Gastroesophageal sphincter (tissue), 4 donors: Measurements from ENCODE around the gene HYAL2. TPM values are rescaled to one million over a fixed set of nuclear protein-coding genes. Genes with fewer than 3 reads are reported as not detected.

Experiments
- ATAC-seq: fragments of 150-250 bp; one replicate; pipeline ENCODE4 v1.9.1; 2016; ENCODE audit warnings: mild to moderate bottlenecking, moderate library complexity
- H3K27ac ChIP-seq, 4 donors: fragments of 200-600 bp; sonication (generic) in 3 of 4; 1 replicate in 3 of 4; 2 replicates in 1 of 4; pipeline ENCODE4 v1.5.1; 2016 to 2019
- H3K27me3 ChIP-seq: fragments of 200-600 bp; sonication (generic); one replicate; pipeline ENCODE4 v1.5.1; 2019
- H3K36me3 ChIP-seq, 2 donors: fragments of 200-600 bp; sonication (generic); one replicate each; pipeline ENCODE4 v1.5.1; 2019; ENCODE audit warnings: control low read depth in 1 of 2
- H3K4me1 ChIP-seq, 3 donors: fragments of 200-600 bp; sonication (generic); 1 replicate in 2 of 3; 2 replicates in 1 of 3; pipeline ENCODE4 v1.5.1; 2016 to 2019; ENCODE audit warnings: control low read depth in 2 of 3
- H3K4me3 ChIP-seq, 2 donors: fragments of 200-600 bp; sonication (generic); one replicate each; pipeline ENCODE4 v1.5.1; 2019; ENCODE audit warnings: mild to moderate bottlenecking in 1 of 2, moderate library complexity in 1 of 2
- H3K9me3 ChIP-seq, 3 donors: fragments of 200-600 bp; sonication (generic); one replicate each; pipeline ENCODE4 v1.5.1; 2017 to 2019; ENCODE audit warnings: control low read depth in 2 of 3
- CTCF ChIP-seq, 4 experiments: fragments of 200-600 bp in 2 of 4; fragments of 450-650 bp in 2 of 4; sonication (generic) in 1 of 4; IDR thresholded peaks; one replicate each; pipeline ENCODE4 v1.5.1; 2017 to 2019; ENCODE audit warnings: antibody characterized with exemption in 4 of 4, mild to moderate bottlenecking in 2 of 4, moderate library complexity in 2 of 4
- EP300 ChIP-seq: sonication (generic); formaldehyde crosslinking; IDR thresholded peaks from one replicate; pipeline ENCODE4 v1.6.1; 2017; ENCODE audit warnings: antibody characterized with exemption, mild to moderate bottlenecking
- POLR2A ChIP-seq, 2 donors: fragments of 450-650 bp; IDR thresholded peaks; one replicate each; pipeline ENCODE4 v1.6.1; 2017; ENCODE audit warnings: antibody characterized with exemption in 2 of 2, mild to moderate bottlenecking in 2 of 2, moderate library complexity in 1 of 2
- POLR2AphosphoS5 ChIP-seq: sonication (generic); formaldehyde crosslinking; IDR thresholded peaks from one replicate; pipeline ENCODE4 v1.6.1; 2017; ENCODE audit warnings: antibody characterized with exemption
- WGBS, 2 donors: methylation state at CpG; one replicate each; pipeline ENCODE4 v1.1.5; 2018; ENCODE audit warnings: low coverage in 1 of 2; 5-methylcytosine and 5-hydroxymethylcytosine counted together
- total RNA-seq, 4 donors: library from RNA; depleted of rRNA; stranded (reverse); fragments of >200 nt; gene quantifications; one replicate each; pipeline ENCODE4 v1.1.0, GENCODE V29; 2016

Gene HYAL2
- total RNA-seq, 4 donors from 2014 or later, result 37.2 to 87.0 (median 74.8) TPM

DNA sequence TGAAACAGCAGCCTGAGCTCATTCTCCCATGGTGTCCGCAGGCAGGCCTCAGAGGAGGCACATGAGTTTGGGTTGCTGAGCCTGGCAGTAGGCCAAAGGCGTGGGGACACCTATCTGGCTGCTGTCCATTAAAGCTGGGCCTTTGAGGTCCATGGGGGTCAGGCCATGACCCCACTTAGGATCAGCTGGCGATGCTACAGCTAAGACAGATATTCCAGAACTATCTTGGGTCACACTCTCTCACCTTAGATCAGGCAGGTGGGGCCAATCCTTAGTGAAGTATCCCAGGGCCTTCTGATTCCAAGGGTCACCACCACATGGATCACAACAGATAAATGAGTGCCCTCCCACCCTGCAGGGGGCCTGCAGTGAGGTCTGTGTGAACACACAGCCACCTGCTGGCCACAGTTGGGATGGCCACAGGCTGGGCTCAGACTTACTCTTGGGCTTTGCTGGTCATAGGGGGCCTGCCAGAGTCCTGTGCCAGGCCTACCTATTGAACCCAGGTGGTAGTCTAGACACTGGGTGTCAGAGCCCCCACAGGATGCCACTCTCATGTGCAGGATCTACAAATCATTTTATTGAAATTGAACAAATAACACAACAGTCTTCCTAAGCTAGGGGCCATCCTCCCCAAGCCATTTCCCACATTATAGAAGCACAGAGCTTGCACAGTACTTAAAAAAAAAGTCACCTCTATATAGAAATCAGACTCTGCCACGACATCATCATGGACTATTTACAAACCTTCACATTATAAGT is 2.0 kb upstream of the HYAL2 start:
- 0 to 29% methylated on average over 1 of the region's 4 CpGs for WGBS, 2 donors
- TF ChIP-seq EP300, result no peak
- peak in 3 of 4 experiments; percentile 80 to 83 (median 82) for TF ChIP-seq CTCF (IDR thresholded peaks at IDR 0.05)
- Histone ChIP-seq H3K27me3 (no peaks in the 10 kb centered on the region), H3K4me1 (peaks cover 0 to 88% (median 42%) of the 10 kb centered on the region in 3 donors), H3K4me3 (no peak overlapping the region), H3K9me3 (no peaks in the 10 kb centered on the region), H3K27ac (peak overlapping the region; percentile 12 to 97 (median 95)), H3K36me3 (peaks cover 0 to 32% of the 10 kb centered on the region in 2 donors)
- ATAC-seq, result no peak

DNA sequence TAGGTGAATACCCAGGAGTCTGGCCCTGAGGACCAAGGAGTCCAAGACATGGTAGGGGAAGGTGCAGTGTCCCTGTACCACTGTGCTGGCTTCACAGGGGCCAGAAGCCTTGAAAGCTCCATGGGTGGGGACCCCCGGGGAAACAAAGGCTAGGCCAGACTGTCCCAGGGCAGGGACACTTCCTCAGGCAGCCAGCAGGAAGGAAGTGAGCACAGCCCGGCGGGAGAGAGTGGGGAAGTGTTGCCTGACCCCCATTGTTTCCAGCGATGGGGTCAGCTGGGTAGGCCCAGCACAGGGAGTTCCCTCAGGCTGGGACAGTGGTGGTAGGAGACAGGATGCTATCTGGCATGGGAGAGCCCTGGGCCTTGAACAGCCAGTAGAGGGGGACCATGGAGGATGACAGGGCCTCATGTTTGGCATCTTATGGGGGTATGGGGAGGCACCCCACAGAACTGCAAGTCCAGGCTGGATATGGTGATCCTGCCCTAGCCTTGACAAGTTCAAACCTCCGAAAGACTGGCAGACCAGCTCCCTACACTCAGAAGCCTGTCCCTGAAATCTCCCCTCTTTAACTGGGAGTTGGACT is 1.2 kb upstream of the HYAL2 start:
- peaks cover 0 to 91% (median 47%) of the 10 kb centered on the region in 3 donors for H3K4me1 ChIP-seq
- peaks cover 0 to 32% of the 10 kb centered on the region in 2 donors for H3K36me3 ChIP-seq
- peak; percentile 14 for ATAC-seq
- H3K9me3 ChIP-seq, result no peaks in the 10 kb centered on the region
- H3K4me3 ChIP-seq, result peak overlapping the region in 1 of 2 donors; percentile 89
- no CpG with 5 or more reads among the region's 5 CpGs for WGBS, 2 donors
- TF ChIP-seq POLR2A (IDR thresholded peaks at IDR 0.05) (no peak), CTCF (IDR thresholded peaks at IDR 0.05) (peak in 2 of 4 experiments; percentile 13 to 19), POLR2AphosphoS5 (peak; percentile 54), EP300 (no peak)
- H3K27me3 ChIP-seq, result no peaks in the 10 kb centered on the region
- H3K27ac ChIP-seq, result peak overlapping the region; percentile 12 to 97 (median 95)

- Histone ChIP-seq H3K27me3 (no peaks in the 10 kb centered on the region), H3K4me3 (peak overlapping the region in 1 of 2 donors; percentile 89), H3K27ac (peak overlapping the region in 3 of 4 donors; percentile 94 to 97 (median 96)), H3K9me3 (no peaks in the 10 kb centered on the region), H3K36me3 (peaks cover 0 to 37% of the 10 kb centered on the region in 2 donors), H3K4me1 (peaks cover 0 to 91% (median 46%) of the 10 kb centered on the region in 3 donors)
- TF ChIP-seq POLR2AphosphoS5, result no peak
- TF ChIP-seq EP300, result no peak
- no peak for TF ChIP-seq POLR2A (IDR thresholded peaks at IDR 0.05)
- no peak for TF ChIP-seq CTCF (IDR thresholded peaks at IDR 0.05)
- peak; percentile 5 for ATAC-seq
- WGBS, 2 donors, result 40% methylated on average over 1 to 2 of the region's 4 CpGs
Measured at GRCh38 chr3:50323092-50323600, 601 bp upstream of the HYAL2 start.

GRCh38 chr3:50322115-50322385 is 495 bp downstream of the HYAL2 start:
- H3K27ac ChIP-seq, result peak overlapping the region; percentile 36 to 97 (median 95)
- H3K9me3 ChIP-seq, result no peaks in the 10 kb centered on the region
- TF ChIP-seq POLR2A (IDR thresholded peaks at IDR 0.05) (peak in 1 of 2 donors; percentile 24), CTCF (IDR thresholded peaks at IDR 0.05) (no peak), POLR2AphosphoS5 (no peak)
- 10% methylated on average over 2 of the region's 14 CpGs; no CpG with 5 or more reads in 1 of the 2 donors for WGBS, 2 donors
- H3K4me1 ChIP-seq, result peaks cover 0 to 93% (median 46%) of the 10 kb centered on the region in 3 donors
- no peak for ATAC-seq
- peak overlapping the region; percentile 51 to 89 for H3K4me3 ChIP-seq
- H3K27me3 ChIP-seq, result no peaks in the 10 kb centered on the region
- peaks cover 0 to 48% of the 10 kb centered on the region in 2 donors for H3K36me3 ChIP-seq
